ENCODE data around the gene SSR1.

The SSR1 gene

GRCh38 chr6:7238900-7239589 lies 74.0 kb downstream of the SSR1 start:
- peak; percentile 58 for DNase-seq (ENCODE audit: low read depth)

DNA sequence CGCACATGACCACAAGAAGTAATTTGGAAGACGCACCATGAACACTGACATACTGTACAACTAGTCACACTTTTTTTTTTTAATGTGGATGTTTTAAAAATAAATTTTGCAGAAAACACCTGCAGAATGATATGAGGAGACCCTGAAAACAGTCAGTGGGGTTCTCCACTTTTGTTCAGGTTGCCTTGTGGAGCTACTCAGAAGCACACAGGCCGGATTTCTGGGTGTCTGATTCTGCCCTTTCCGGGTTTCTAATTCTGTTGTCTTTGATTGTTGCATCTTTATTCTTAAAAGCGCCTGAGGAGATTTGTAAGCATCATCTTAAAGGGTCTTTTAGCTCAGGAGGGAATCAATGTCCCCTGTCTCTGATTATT lies 74.5 kb downstream of the SSR1 start:
- DNase-seq (ENCODE audit: low read depth): no peak

DNA sequence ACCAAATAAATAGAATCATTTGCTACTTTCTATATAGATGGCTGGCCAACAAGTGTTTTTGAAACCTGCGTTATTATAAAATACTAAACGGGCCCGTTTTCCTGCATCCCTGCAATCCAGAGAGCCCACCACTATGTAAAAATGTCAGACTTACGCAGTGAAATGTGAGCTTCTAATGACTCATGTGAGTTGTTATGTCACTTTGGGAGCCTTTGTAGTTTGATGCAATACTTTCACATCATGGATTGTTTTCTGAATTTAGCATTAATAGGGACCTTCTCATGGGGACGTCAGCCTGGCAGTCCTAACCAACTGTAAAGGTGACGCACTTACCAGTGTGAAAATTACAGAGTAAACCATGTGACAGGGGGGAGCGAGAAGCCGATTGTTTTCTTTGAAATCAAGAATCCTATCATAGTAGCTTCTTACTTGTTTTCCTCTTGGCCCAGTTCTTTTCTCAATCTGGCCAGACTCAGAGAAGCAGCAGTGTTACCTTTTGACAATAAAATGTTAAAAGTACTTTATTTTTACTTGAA lies 75.3 kb downstream of the SSR1 start:
- no peak for DNase-seq (ENCODE audit: low read depth)

DNA sequence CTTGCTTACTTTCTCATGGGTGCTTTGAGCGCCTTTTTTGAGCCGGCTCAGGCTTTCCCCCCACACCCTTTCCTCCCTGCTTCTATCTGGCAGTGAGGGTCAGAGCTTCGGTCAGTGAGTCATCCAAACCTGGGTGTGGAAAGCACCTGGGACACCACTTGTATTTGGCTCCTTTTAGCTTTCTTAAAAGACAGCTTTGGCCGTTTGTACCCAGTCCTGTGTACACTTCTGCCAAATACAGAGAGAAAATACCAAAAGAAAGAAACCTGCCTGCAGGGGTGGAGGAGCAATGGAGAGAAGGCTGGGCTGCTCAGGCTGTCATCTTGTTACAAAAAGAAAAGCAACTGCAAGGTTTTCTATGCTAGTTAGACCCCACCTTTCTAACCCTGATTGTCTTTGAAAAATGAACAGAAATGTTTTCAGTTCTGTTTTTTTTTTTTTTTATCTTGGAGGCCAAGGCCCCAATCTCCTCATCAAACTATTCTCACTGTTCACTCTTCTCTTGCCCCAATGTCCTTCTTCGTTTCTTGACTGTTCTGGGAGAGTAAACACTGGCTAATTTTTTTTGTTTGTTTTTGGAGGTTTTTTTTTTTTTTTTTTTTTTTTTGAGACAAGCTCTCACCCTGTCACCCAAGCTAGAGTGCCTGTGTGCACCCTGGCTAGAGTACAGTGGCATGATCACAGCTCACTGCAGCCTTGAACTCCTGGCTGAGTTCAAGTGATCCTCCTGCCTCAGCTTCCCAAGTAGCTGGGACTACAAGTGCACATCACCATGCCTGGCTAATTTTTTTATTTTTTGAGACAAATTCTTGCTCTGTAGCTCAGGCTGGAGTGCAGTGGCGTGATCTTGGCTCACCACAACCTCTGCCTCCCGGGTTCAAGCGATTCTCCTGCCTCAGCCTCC lies 76.4 kb downstream of the SSR1 start:
- DNase-seq (ENCODE audit: low read depth): no peak

- no peak for DNase-seq (ENCODE audit: low read depth)
These were observed 77.2 kb downstream of the SSR1 start for GRCh38 chr6:7235712-7236305.

DNA sequence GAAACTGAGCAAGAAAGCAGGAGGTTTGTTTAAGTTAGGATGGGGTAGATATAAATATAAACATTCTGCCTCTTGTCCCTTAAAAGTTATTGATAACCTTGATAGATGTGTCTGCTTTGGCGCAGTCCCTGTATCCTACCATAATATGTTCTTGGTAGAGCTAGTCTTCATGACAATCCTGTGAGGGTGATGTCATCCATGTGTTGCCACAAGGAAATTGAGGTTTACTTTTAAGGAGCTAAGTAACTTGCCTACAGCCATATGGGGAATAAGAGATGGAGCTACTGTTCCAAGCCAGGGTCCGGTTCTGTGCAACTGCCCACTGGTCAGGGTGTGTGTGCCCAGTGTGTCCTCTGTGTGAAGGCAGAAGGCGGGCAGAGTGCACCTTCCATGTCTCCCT lies 78.5 kb downstream of the SSR1 start:
- no peak for DNase-seq (ENCODE audit: low read depth)

GRCh38 chr6:7232351-7232750 lies 80.6 kb downstream of the SSR1 start:
- no peak for DNase-seq (ENCODE audit: low read depth)

- DNase-seq (ENCODE audit: low read depth): no peak
These were observed 81.9 kb downstream of the SSR1 start for GRCh38 chr6:7230956-7231713.

GRCh38 chr6:7230327-7230691 lies 82.7 kb downstream of the SSR1 start:
- no peak for DNase-seq (ENCODE audit: low read depth)

DNA sequence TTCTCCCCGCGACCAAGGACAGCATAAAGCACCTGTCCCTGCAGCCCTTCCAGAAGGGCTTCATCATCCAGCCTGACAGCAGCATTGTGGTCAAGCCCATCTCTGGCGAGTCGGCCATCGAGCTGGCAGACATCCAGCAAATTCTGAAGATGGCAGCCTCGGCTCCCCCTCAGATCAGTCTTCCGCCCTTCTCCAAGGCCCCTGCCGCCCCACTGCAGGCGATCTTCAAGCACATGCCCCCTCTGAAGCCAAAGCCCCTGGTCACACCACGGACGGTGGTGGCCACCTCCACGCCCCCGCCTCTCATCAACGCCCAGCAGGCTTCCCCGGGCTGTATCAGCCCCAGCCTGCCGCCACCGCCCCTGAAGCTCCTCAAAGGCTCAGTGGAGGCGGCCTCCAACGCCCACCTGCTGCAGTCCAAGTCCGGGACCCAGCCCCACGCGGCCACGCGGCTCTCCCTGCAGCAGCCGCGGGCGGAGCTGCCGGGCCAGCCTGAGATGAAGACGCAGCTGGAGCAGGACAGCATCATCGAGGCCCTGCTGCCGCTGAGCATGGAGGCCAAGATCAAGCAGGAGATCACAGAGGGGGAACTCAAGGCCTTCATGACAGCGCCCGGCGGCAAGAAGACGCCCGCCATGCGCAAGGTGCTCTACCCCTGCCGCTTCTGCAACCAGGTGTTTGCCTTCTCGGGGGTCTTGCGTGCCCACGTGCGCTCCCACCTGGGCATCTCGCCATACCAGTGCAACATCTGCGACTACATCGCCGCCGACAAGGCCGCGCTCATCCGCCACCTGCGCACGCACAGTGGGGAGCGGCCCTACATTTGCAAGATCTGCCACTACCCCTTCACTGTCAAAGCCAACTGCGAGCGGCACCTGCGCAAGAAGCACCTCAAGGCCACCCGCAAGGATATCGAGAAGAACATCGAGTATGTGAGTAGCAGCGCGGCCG lies 83.3 kb downstream of the SSR1 start:
- DNase-seq (ENCODE audit: low read depth): no peak

GRCh38 chr6:7228662-7229375 lies 84.2 kb downstream of the SSR1 start:
- DNase-seq (ENCODE audit: low read depth): no peak

GRCh38 chr6:7224731-7225130 lies 88.3 kb downstream of the SSR1 start:
- DNase-seq (ENCODE audit: low read depth): no peak

- no peak for DNase-seq (ENCODE audit: low read depth)
These were observed 90.8 kb downstream of the SSR1 start for GRCh38 chr6:7222197-7222596.

GRCh38 chr6:7219310-7219709 lies 93.7 kb downstream of the SSR1 start:
- DNase-seq (ENCODE audit: low read depth): no peak

- peak; percentile 39 for DNase-seq (ENCODE audit: low read depth)
These were observed 94.5 kb downstream of the SSR1 start for GRCh38 chr6:7218406-7218988.

All from amniotic epithelial cell (primary cell).